HG02642 (cell line): ENCODE measurements around the gene DOK6.
"Not testable (repeated sequence)": the region's sequence is repeated elsewhere in the genome, so short reads cannot be mapped to it uniquely, and the experiment has no call there.

Experiments
- ATAC-seq: cut with Tn5 transposase; IDR thresholded peaks from one replicate; pipeline ENCODE4 v1.9.1; 2021; ENCODE audit warnings: mild to moderate bottlenecking; ENCODE audit not compliant: unreplicated experiment, poor library complexity

The DOK6 gene

GRCh38 chr18:69616114-69616513, 215.4 kb downstream of the DOK6 start:
- no peak for ATAC-seq

DNA sequence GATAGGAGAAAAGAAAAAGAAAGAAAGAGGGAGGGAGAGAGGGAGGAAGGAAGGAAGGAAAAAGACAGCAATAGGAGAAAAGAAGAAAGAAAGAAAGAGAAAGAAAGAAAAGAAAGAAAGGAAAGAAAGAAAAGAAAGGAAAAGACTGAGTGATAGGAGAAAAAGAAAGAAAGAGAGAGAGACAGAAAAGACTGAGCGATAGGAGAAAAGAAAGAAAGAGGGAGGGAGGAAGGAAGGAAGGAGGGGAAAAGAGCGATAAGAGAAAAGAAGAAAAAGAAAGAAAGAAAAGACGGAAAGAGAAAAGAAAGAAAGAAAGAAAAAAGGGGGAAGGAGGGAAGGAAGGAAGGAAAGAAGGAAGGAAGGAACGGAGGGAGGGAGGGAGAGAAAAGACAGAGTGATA, 216.7 kb downstream of the DOK6 start:
- ATAC-seq = no peak

- ATAC-seq = no peak
Measured at GRCh38 chr18:69617888-69618287, 217.2 kb downstream of the DOK6 start.

DNA sequence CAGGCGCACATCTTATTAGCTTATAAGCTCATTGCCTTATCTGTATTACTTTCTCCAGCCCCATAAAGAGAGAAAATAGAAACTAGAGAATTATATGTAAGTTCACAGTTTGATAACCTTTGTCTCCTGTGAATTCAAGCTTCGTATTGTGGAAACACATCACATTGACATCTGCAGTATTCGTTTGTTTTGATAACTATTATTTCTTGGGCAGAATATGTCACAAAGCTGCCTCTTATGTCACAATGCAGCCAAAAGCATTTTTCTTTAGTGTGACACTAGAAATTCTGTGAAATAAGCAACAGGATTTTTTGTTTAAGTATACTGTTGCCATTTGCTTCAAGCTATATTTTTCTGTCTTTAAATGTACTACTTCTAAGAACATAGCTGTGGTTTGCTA, 221.5 kb downstream of the DOK6 start:
- no peak for ATAC-seq

DNA sequence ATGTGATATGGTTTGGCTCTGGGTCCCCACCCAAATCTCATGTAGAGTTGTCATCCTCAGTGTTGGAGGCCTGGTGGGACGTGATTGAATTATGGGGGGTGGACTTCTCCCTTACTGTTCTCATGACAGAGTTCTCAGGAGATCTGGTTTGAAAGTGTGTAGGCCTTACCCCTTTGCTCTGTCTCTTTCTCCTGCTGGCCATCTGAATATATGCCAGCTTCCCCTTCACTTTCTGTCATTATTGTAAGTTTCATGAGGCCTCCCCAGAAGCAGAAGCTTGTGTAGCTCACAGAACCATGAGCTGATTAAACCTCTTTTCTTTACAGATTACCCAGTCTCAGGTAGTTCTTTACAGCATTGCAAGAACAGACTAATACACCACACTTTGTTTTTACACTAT, 222.3 kb downstream of the DOK6 start:
- ATAC-seq = no peak

DNA sequence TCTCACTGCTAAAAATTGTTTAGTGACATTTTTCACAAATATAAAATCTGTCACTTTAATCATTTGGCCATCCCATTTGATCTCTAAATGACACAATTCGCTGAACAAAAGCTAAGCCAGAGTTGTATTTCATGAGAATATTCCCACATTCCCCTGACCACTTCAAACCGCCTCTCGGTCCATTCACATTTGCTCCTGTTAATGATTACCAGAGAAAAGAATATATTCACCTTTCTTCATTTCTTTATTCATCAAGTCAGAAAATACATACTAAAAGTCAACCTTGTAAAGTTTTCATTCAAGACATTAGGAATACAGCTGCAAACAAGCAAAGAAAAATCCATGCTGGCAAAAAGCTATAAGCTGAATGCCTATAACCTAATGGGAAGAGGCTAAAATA, 225.5 kb downstream of the DOK6 start:
- no peak for ATAC-seq

DNA sequence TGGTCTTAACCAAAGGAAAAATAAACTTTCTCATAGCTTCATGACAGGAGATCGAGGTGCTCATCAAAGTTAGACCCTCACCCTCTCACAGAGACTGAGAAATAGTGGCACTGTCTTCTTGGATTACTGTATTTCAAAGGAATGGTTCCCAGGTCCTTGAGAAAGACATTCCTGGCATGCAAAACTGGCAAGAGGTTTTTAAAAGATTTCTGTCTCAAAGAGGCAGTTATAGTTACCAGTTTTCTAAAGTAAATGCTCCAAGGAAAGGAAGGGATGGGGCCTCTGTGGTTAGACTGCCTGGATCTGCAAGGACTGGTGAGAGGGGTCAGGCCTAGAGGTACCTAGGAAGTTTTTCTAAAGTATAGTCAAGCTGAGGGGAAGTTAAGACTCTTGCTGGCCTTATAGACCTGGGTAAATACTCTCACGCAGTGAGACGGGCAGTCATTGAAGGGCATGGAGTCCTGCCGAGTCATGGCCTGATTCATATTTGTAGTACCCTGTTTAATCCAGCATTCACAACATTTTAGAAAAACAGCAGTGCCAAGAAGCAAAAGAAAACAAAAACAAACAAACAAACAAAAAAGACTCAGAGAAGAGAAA, 226.1 kb downstream of the DOK6 start:
- no peak for ATAC-seq

GRCh38 chr18:69628774-69629359, 228.2 kb downstream of the DOK6 start:
- no peak for ATAC-seq

DNA sequence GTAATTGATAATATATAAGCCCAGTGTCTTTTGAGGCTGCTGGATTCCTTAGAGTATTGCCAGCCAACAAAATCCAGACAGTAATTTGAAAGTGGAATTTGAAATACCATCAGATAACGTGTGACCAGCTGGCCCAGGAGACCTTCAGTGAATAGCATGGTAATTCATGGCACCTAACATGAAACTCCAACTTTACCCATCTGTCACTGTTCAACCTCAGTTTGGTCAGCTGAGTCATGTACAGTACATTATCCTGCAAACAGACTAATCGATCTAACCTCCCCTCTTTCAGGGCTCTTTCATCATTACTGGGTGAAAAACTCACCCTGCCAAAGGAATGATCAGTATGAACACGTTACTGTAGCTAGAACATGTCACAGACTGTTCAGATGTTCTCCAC, 230.6 kb downstream of the DOK6 start:
- ATAC-seq = no peak

GRCh38 chr18:69635482-69635881, 234.8 kb downstream of the DOK6 start:
- no peak for ATAC-seq

DNA sequence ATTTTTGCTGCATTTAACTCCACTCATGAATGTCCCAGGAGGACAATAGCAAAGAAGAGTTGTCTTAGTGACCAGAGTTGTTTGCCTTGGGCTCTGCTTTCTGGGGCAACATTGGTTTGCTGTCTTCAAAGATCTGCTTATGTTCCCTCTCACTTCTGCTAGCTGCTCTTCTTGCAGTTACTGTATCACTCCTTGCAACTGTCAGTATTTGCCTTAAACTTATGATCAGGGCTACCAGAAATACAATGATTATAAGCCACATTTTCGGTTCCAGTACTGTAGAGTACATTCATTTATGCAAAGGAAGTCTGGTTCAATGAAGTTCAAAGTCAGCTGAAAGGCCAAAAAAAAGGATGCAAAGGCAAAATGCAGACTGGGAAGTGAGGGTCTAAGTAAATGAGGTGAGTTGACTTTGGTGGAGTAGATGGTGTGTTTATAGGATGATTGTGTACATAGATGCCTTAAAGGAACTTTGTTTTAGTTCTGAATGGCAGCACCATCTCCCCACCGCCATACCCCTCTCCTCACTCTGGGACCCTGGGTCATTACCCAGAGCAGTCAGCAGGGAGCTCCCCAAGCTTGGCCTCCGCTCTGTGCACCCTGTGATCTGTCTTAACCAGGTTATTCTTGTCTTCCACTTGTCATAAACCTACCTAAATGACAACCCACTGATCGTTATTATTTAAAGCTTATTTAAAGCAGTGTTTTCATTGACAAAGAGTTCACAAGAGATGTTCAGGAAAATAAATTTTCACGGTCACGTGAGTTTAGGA, 236.0 kb downstream of the DOK6 start:
- peak; percentile 65 for ATAC-seq

DNA sequence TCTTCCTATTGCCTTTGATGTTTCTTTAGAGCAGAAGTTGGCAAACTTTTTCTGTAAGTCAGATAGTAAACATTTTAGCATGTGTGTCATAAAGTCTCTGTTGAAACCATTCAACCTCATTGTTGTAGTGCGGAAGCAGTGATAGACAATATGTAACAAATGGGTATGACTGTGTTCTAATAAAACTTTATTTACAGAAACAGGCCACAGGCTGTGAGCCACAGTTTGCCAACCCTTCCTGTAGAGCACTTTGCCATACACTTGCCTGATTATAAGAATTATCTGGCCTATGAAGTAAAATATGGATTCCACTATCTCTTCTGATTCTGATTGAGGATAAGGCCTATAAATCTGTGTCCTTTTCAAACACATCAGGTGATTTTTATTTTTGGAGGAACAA, 237.4 kb downstream of the DOK6 start:
- no peak for ATAC-seq

DNA sequence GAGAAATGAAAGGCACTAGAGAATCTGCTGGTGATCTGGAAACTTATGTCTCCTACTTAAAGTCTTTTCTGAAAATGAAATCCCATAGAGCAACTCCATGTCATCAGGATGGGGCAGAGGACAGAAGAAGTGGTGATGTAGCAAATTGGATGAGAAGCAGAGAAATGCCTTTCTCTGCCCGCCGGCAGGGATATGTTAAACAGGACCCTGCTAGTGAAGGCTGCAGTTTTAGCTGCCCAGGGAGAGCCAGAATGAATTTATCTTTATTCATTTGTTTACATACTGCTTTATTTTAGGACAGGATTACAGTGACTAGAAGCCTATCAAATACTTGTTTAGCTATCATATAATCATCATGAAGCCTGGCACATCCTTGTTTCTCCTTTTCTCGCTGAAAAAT, 247.0 kb downstream of the DOK6 start:
- no peak for ATAC-seq

DNA sequence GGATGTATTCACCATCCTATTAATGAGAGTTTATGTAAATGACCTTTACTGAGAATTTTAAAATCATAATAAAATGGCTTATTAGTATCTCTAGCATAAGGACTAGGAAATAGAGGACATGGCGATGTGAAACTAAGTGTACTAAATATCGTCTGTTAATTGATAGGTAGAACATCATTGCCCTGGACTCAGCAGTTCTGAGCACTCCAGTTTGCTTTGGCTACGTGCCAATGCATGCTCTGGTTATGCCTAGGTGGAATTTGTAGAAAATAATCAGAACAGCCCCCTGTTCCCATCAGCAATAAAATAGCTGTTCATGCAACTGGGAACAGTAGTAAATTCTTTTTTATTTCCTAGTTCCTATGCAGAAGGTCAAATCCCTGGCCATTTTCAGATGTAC, 247.8 kb downstream of the DOK6 start:
- no peak for ATAC-seq

DNA sequence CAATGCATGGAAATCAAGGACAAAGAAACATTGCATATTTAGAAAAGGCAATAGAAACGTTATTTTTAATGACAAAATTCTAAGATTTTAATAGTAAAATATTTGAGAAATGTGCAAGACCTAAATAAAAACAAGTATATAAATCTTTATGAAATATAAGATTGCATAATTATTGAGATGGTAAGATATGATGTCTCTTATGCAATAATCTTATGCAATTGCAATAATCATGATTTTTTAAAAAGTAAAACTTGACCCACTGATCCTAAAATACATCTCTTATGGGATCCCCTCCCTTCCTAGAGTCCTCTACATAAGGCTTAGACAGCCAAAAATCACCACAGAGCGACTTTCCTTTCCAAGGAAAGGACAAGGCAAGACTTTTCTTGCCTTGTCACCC, 249.0 kb downstream of the DOK6 start:
- no peak for ATAC-seq

GRCh38 chr18:69651243-69651642, 250.6 kb downstream of the DOK6 start:
- no peak for ATAC-seq

- ATAC-seq = no peak
Measured at GRCh38 chr18:69655816-69656215, 255.1 kb downstream of the DOK6 start.

DNA sequence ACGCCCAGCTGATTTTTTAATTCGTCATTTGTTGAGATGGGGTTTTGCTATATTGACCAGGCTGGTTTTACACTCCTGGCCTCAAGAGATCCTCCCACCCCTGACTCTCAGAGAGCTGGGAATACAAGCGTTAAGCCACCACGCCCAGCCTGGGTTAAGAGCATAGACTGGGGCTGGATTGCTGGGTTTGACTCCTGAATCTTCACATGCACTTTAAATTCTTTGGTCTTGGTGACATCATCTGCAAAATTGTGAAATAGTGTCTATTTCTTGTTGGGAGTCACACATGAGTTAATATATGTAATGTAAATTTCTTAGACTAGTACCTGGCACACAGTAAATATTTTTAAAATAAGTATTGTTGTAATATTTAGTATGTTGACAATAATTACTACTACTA, 257.4 kb downstream of the DOK6 start:
- ATAC-seq = no peak

DNA sequence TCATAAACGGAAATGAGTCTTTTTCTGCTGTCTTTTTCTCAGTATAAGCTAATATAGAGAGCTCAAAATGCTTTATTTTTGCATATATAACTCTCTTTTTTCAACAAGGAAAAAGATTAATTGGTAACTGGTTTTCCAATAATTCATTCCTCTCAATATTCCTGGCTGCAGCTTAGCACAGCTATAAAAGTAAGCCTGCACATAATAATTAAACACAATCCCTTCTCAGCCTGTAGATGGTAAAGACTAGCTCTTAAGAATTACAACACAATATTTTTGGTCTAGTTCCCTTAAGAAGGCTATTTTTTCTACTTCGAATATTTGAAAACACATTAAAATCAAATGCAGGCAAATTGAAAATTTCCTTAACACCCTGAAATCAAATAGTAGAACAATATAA, 258.0 kb downstream of the DOK6 start:
- no peak for ATAC-seq

DNA sequence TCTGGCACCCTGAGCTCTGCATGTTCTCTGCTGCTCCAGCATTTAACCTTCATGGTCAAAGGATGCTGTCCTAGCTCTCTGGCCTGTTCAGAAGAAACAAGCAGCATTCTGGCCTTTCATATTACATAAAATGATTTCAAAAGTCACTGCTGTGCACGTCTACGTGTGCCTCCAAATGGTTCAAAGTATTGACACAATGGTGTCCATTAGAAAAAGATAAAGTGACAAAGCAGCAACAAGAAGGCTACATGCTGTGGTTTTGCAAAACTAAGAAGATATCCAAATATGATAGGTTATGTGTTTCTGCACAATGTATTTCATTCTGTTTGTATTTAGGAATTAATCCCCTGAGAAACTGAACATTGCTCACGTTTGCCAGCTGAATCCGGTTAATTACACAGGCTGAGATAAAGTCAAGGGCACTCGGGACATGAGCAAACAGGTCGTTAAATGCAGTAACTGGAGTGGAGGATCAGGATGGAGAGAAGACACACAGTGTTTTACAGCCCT, 258.5 kb downstream of the DOK6 start:
- ATAC-seq = no peak

GRCh38 chr18:69662090-69662489, 261.4 kb downstream of the DOK6 start:
- not testable (repeated sequence) for ATAC-seq

GRCh38 chr18:69664399-69664798, 263.7 kb downstream of the DOK6 start:
- ATAC-seq = no peak
